ENCODE measurements around the gene CYP46A1. TPM values are rescaled to one million over a fixed set of nuclear protein-coding genes. Genes with fewer than 3 reads are reported as not detected.

Gene CYP46A1
- total and polyA plus RNA-seq, 4 donors, result 0.33 to 2.5 (median 1.4) TPM

DNA sequence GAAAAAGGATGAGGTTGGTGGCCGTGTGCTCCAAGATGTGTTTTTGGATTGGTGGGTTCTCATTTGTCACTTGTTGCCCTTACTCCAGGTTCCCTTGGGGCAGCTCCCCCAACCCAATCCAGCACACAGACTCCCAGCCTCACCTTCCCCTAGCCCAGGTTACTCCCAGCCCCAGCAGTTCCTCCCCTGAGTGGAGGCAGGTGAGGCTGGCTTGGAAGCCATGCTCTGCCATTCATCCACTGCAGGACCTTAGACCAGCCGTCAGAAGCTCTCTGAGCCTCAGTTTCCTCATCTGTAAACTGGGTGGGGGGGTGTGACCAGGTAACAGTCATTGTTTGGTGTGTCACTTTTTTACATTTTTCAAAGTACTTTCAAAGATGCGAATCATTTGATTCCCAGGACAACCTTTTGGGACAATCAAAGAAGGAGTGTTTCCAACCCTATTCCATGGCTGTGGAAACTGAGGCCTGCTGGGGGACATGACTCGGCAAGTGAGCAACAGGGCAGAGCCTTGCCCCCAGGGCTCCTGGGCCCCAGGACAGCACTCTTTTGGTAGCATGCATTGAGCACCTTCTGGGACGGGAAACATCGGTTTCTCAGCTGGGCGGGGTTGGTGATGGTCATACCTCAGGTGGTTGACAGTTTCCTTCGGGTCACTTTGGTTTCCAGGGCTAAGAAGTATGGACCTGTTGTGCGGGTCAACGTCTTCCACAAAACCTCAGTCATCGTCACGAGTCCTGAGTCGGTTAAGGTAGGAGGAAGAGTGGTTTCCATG, 7.2 kb downstream of the CYP46A1 start:
- Histone ChIP-seq H3K9me3 (ENCODE audit: control insufficient read depth in 4 of 4, insufficient read depth in 3 of 4, low read length in 3 of 4) (no peaks in the 10 kb centered on the region), H3K27ac (ENCODE audit: low read depth in 1 of 2, low read length in 1 of 2) (no peak overlapping the region), H3K36me3 (ENCODE audit: control insufficient read depth in 4 of 4, insufficient read depth in 4 of 4, low read length in 4 of 4) (no peaks in the 10 kb centered on the region), H3K4me3 (no peak overlapping the region), H3K9ac (ENCODE audit: insufficient read depth in 1 of 2, low read length in 2 of 2) (no peak overlapping the region), H3K4me1 (ENCODE audit: control insufficient read depth in 5 of 5, insufficient read depth in 5 of 5, low read length in 5 of 5) (peaks cover 0 to 6% (median 0%) of the 10 kb centered on the region in 5 donors), H3K27me3 (ENCODE audit: control insufficient read depth in 3 of 3, insufficient read depth in 3 of 3, low read length in 2 of 3) (no peaks in the 10 kb centered on the region)
- WGBS, 2 donors, result 85 to 93% methylated on average over 13 of the region's 13 CpGs
- ATAC-seq (ENCODE audit: insufficient read depth, low FRiP score) (no peak), DNase-seq (no peak)
- TF ChIP-seq, protein P1, sequence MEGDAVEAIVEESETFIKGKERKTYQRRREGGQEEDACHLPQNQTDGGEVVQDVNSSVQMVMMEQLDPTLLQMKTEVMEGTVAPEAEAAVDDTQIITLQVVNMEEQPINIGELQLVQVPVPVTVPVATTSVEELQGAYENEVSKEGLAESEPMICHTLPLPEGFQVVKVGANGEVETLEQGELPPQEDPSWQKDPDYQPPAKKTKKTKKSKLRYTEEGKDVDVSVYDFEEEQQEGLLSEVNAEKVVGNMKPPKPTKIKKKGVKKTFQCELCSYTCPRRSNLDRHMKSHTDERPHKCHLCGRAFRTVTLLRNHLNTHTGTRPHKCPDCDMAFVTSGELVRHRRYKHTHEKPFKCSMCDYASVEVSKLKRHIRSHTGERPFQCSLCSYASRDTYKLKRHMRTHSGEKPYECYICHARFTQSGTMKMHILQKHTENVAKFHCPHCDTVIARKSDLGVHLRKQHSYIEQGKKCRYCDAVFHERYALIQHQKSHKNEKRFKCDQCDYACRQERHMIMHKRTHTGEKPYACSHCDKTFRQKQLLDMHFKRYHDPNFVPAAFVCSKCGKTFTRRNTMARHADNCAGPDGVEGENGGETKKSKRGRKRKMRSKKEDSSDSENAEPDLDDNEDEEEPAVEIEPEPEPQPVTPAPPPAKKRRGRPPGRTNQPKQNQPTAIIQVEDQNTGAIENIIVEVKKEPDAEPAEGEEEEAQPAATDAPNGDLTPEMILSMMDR (IDR thresholded peaks at IDR 0.05; ENCODE audit: control extremely low read depth, extremely low read depth), result no peak

DNA sequence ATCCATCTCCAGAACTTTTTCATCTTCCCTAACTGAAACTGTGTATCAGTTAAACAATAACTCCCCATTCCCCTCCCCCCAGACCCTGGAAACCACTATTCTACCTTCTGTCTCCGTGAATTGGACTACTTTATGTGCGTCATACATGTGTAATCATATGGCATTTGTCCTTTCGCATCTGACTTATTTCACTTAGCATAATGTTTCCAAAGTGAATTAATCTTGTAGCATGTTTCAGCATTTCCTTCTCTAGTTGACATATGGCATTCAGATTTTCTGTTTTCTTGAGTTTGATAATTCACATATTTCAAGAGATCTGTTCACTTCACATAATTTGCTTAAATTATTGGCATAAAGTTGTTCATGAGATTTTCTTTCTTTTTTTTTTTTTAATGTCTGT, 9.8 kb downstream of the CYP46A1 start:
- no peak overlapping the region for H3K4me3 ChIP-seq
- DNase-seq (no peak), ATAC-seq (ENCODE audit: insufficient read depth, low FRiP score) (no peak)
- H3K9ac ChIP-seq (ENCODE audit: insufficient read depth in 1 of 2, low read length in 2 of 2), result no peak overlapping the region
- no peaks in the 10 kb centered on the region for H3K9me3 ChIP-seq (ENCODE audit: control insufficient read depth in 4 of 4, insufficient read depth in 3 of 4, low read length in 3 of 4)
- H3K4me1 ChIP-seq (ENCODE audit: control insufficient read depth in 5 of 5, insufficient read depth in 5 of 5, low read length in 5 of 5), result peaks cover 0 to 6% (median 0%) of the 10 kb centered on the region in 5 donors
- no peaks in the 10 kb centered on the region for H3K27me3 ChIP-seq (ENCODE audit: control insufficient read depth in 3 of 3, insufficient read depth in 3 of 3, low read length in 2 of 3)
- 81 to 91% methylated on average over 3 of the region's 3 CpGs for WGBS, 2 donors
- TF ChIP-seq, protein P1 (IDR thresholded peaks at IDR 0.05; ENCODE audit: control extremely low read depth, extremely low read depth), result no peak
- H3K36me3 ChIP-seq (ENCODE audit: control insufficient read depth in 4 of 4, insufficient read depth in 4 of 4, low read length in 4 of 4), result no peaks in the 10 kb centered on the region
- no peak overlapping the region for H3K27ac ChIP-seq (ENCODE audit: low read depth in 1 of 2, low read length in 1 of 2)

DNA sequence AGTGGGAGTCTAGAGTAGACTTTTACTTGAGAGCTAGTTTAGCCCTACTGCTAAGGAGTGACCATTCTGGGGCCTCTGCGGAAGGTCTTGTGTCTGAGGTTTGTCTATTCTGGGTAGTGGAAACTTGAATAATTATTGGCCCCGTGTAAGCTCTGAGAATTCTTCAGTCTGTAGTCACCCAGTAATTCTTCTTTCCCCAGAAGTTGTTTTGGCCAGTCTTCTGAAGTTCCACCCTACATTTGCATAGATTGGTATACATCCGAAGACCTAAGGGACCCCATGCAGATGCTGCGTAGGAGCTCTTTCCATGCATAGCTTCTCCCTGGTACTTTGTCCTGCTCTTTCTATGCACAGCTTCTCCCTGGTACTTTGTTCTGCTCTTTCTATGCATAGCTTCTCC, 12.8 kb downstream of the CYP46A1 start:
- Histone ChIP-seq H3K9ac (ENCODE audit: insufficient read depth in 1 of 2, low read length in 2 of 2) (no peak overlapping the region), H3K36me3 (ENCODE audit: control insufficient read depth in 4 of 4, insufficient read depth in 4 of 4, low read length in 4 of 4) (no peaks in the 10 kb centered on the region), H3K4me1 (ENCODE audit: control insufficient read depth in 5 of 5, insufficient read depth in 5 of 5, low read length in 5 of 5) (peaks cover 0 to 5% (median 0%) of the 10 kb centered on the region in 5 donors), H3K27ac (ENCODE audit: low read depth in 1 of 2, low read length in 1 of 2) (no peak overlapping the region), H3K27me3 (ENCODE audit: control insufficient read depth in 3 of 3, insufficient read depth in 3 of 3, low read length in 2 of 3) (no peaks in the 10 kb centered on the region), H3K9me3 (ENCODE audit: control insufficient read depth in 4 of 4, insufficient read depth in 3 of 4, low read length in 3 of 4) (no peaks in the 10 kb centered on the region), H3K4me3 (no peak overlapping the region)
- TF ChIP-seq, protein P1 (IDR thresholded peaks at IDR 0.05; ENCODE audit: control extremely low read depth, extremely low read depth), result no peak
- DNase-seq, result no peak
- 90 to 91% methylated on average over 4 of the region's 4 CpGs for WGBS, 2 donors
- no peak for ATAC-seq (ENCODE audit: insufficient read depth, low FRiP score)

All from lung (tissue), 12 donors.